ENCODE measurements around the gene PGM1. TPM values are rescaled to one million over a fixed set of nuclear protein-coding genes. Genes with fewer than 3 reads are reported as not detected.

Gene PGM1
- total and polyA plus RNA-seq, 2 donors (not counting 3 experiments of a cell fraction or from before 2014, with no cell fraction given) = 9.3 to 21.0 TPM

DNA sequence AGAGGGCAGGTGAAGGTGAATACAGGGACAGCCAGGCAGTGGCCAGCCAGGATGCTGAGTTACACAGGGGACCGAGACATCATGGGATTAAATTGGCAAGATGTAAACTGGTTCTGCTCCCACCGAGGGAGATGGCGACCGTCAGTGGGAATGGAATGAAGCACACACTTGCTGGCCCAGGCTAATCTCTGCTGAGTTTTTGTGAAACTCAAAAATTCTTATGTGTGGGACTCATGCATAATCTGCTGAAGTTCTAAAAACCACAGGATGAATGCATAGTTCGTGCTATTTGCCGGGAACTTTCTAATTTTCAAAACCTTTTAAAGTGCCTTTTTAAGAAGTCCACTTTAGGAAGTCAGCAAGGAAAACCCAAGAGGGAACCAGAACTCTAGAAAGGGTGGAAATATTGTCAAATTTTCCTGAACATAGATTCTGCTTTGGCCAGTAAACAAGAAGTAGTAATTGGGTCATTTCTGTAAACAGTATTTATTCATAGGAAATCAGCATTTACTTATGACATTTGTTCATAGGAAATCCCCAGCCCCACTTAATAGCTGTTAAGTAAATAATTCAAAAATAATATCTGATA is 95.2 kb downstream of the PGM1 start:
- Histone ChIP-seq H3K4me3 (replicated peaks in 1 of 3; ENCODE audit: insufficient read depth in 1 of 3, low read depth in 1 of 3, low read length in 3 of 3) (no peak overlapping the region), H3K36me3 (ENCODE audit: control insufficient read depth in 2 of 2, extremely low read depth in 1 of 2, insufficient read depth in 2 of 2, low read length in 2 of 2) (no peaks in the 10 kb centered on the region), H4K20me1 (replicated peaks; ENCODE audit: control insufficient read depth, extremely low read depth, insufficient read depth, low read length) (no peaks in the 10 kb centered on the region), H2AFZ (ENCODE audit: low read depth, low read length) (no peak overlapping the region), H3K4me1 (ENCODE audit: control insufficient read depth, extremely low read depth, insufficient read depth, low read length) (no peaks in the 10 kb centered on the region), H3K27me3 (ENCODE audit: control insufficient read depth in 2 of 2, insufficient read depth in 2 of 2, low read length in 2 of 2) (no peaks in the 10 kb centered on the region), H3K79me2 (ENCODE audit: control insufficient read depth, insufficient read depth, low read length) (no peaks in the 10 kb centered on the region), H3K9ac (replicated peaks; ENCODE audit: extremely low read depth, insufficient read depth, low read length) (no peak overlapping the region), H3K9me3 (replicated peaks; ENCODE audit: control insufficient read depth, insufficient read depth, low read length) (no peaks in the 10 kb centered on the region), H3K4me2 (ENCODE audit: insufficient read depth, low read length) (no peak overlapping the region), H3K9me1 (replicated peaks; ENCODE audit: control insufficient read depth, extremely low read depth, insufficient read depth, low read length) (no peaks in the 10 kb centered on the region), H3K27ac (ENCODE audit: insufficient read depth, low read depth, low read length) (no peak overlapping the region)
- no TSS peak for BruUV-seq (replicated peaks)
- ChIA-PET CTCF (interaction anchor here (1.1 to 2.3 kb wide), 3 partner anchors 14 to 556 kb away, joined by 3 to 8 read pairs (median 6); no protein-coding TSS in a partner anchor), POLR2A (no interaction called here)
- DNase-seq (ENCODE audit: low read depth, low spot score) = no peak
- intact Hi-C loops (cut with micrococcal nuclease) = no loop called here
- no peak for FAIRE-seq
- TF ChIP-seq POLR2A (IDR thresholded peaks at IDR 0.05; ENCODE audit: low read depth, low read length) (no peak), POLR2AphosphoS5 (IDR thresholded peaks at IDR 0.05; ENCODE audit: insufficient read depth, low read depth, low read length) (no peak), EZH2 (IDR thresholded peaks at IDR 0.05; ENCODE audit: borderline replicate concordance, low read depth, low read length, severe bottlenecking) (no peak)
- TF ChIP-seq, protein P1, sequence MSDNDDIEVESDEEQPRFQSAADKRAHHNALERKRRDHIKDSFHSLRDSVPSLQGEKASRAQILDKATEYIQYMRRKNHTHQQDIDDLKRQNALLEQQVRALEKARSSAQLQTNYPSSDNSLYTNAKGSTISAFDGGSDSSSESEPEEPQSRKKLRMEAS (IDR thresholded peaks at IDR 0.05; ENCODE audit: insufficient read depth, insufficient read length) = no peak
- dilution Hi-C loops (cut with MboI; ENCODE audit: extremely low pct_ligation_motif_present, low sequenced_read_pairs) = loop anchor here (25.0 kb wide), 1 partner anchor 449 kb away; no protein-coding TSS in a partner anchor

DNA sequence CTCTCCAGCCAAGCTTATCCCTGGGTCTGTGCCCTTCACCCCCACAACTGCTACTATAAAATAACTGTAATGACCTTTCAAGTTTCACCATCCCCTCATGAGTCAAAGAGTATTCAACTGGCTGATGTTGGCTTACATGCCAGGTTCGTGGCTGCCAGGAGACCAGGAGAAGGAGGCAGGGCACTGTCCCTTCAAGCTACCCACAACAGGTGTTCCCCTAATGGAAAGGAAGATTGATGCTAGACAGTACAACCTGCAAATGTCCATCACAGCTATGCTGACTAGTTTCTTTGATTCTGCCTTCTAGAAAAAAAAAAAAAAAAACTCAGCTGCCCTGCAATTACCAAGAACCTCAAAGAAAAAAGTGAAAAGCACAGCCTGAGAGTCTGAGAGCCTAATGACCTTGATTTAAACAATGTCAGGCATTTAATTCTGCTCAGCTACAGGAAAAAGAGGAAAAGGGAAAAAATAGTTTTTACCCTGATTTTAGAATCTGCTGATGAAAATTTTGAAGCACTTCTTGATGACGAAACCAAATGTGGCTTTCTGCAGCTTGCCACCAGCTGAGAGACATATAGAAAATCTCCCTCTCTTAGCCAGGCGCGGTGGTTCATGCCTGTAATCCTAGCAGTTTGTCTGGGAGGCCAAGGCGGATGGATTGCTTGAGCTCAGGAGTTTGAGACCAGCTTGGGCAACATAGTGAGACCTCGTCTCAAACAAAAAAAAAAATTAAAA is 97.9 kb downstream of the PGM1 start:
- no TSS peak for BruUV-seq (replicated peaks)
- POLR2A ChIA-PET = no interaction called here
- dilution Hi-C loops (cut with MboI; ENCODE audit: extremely low pct_ligation_motif_present, low sequenced_read_pairs) = loop anchor here (25.0 kb wide), 1 partner anchor 446 kb away; no protein-coding TSS in a partner anchor
- no peaks in the 10 kb centered on the region for H3K79me2 ChIP-seq (ENCODE audit: control insufficient read depth, insufficient read depth, low read length)
- H3K9me3 ChIP-seq (replicated peaks; ENCODE audit: control insufficient read depth, insufficient read depth, low read length) = no peaks in the 10 kb centered on the region
- no peak overlapping the region for H3K4me3 ChIP-seq (replicated peaks in 1 of 3; ENCODE audit: insufficient read depth in 1 of 3, low read depth in 1 of 3, low read length in 3 of 3)
- no peaks in the 10 kb centered on the region for H3K9me1 ChIP-seq (replicated peaks; ENCODE audit: control insufficient read depth, extremely low read depth, insufficient read depth, low read length)
- H2AFZ ChIP-seq (ENCODE audit: low read depth, low read length) = no peak overlapping the region
- TF ChIP-seq JUN (IDR thresholded peaks at IDR 0.05; ENCODE audit: borderline replicate concordance, insufficient read depth, insufficient read length, low read depth) (no peak), POLR2AphosphoS5 (IDR thresholded peaks at IDR 0.05; ENCODE audit: insufficient read depth, low read depth, low read length) (no peak), MYC (IDR thresholded peaks at IDR 0.05; ENCODE audit: low read depth, low read length) (no peak), FOS (IDR thresholded peaks at IDR 0.05; ENCODE audit: borderline replicate concordance, insufficient read depth, low read length) (no peak), EZH2 (IDR thresholded peaks at IDR 0.05; ENCODE audit: borderline replicate concordance, low read depth, low read length, severe bottlenecking) (no peak)
- TF ChIP-seq, protein P2, sequence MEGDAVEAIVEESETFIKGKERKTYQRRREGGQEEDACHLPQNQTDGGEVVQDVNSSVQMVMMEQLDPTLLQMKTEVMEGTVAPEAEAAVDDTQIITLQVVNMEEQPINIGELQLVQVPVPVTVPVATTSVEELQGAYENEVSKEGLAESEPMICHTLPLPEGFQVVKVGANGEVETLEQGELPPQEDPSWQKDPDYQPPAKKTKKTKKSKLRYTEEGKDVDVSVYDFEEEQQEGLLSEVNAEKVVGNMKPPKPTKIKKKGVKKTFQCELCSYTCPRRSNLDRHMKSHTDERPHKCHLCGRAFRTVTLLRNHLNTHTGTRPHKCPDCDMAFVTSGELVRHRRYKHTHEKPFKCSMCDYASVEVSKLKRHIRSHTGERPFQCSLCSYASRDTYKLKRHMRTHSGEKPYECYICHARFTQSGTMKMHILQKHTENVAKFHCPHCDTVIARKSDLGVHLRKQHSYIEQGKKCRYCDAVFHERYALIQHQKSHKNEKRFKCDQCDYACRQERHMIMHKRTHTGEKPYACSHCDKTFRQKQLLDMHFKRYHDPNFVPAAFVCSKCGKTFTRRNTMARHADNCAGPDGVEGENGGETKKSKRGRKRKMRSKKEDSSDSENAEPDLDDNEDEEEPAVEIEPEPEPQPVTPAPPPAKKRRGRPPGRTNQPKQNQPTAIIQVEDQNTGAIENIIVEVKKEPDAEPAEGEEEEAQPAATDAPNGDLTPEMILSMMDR (IDR thresholded peaks at IDR 0.05; ENCODE audit: extremely low read depth in 1 of 2, insufficient read depth in 1 of 2, low read depth in 1 of 2, low read length in 2 of 2) = no peak
- TF ChIP-seq, protein P1 (IDR thresholded peaks at IDR 0.05; ENCODE audit: insufficient read depth, insufficient read length) = no peak
- H3K4me2 ChIP-seq (ENCODE audit: insufficient read depth, low read length) = no peak overlapping the region
- CTCF ChIA-PET = interaction anchor here (0.6 to 4.0 kb wide), 102 partner anchors 9 to 557 kb away, joined by 3 to 231 read pairs (median 6); partner anchors contain the start of gene ROR1
- H4K20me1 ChIP-seq (replicated peaks; ENCODE audit: control insufficient read depth, extremely low read depth, insufficient read depth, low read length) = no peaks in the 10 kb centered on the region
- no peak overlapping the region for H3K9ac ChIP-seq (replicated peaks; ENCODE audit: extremely low read depth, insufficient read depth, low read length)
- intact Hi-C loops (cut with micrococcal nuclease) = loop anchor here (5.0 kb wide), 1 partner anchor 316 kb away; no protein-coding TSS in a partner anchor
- no peaks in the 10 kb centered on the region for H3K36me3 ChIP-seq (ENCODE audit: control insufficient read depth in 2 of 2, extremely low read depth in 1 of 2, insufficient read depth in 2 of 2, low read length in 2 of 2)
- no peaks in the 10 kb centered on the region for H3K27me3 ChIP-seq (ENCODE audit: control insufficient read depth in 2 of 2, insufficient read depth in 2 of 2, low read length in 2 of 2)
- H3K27ac ChIP-seq (ENCODE audit: insufficient read depth, low read depth, low read length) = no peak overlapping the region
- H3K4me1 ChIP-seq (ENCODE audit: control insufficient read depth, extremely low read depth, insufficient read depth, low read length) = no peaks in the 10 kb centered on the region
- no peak for DNase-seq (ENCODE audit: low read depth, low spot score)
- no peak for FAIRE-seq

Data from endothelial cell of umbilical vein (primary cell).